Pulmonary artery endothelial cell (primary cell): ENCODE data around the gene PLXNB2. TPM values are rescaled to one million over a fixed set of nuclear protein-coding genes. Genes with fewer than 3 reads are reported as not detected.
"Not testable (repeated sequence)": the region's sequence is repeated elsewhere in the genome, so short reads cannot be mapped to it uniquely, and the experiment has no call there.

Experiments used
- DNase-seq: peaks from one replicate; pipeline ENCODE4 v3.0.0-alpha.2; 2011; ENCODE audit warnings: low read depth, low spot score
- total RNA-seq: library from RNA; depleted of rRNA; stranded (reverse); fragments of >200 nt; gene quantifications from 2 replicates; pipeline ENCODE4 v1.2.3, GENCODE V29; 2014

Gene PLXNB2
- total RNA-seq, 1 donor from 2014 or later, result 55.5 TPM

- no peak for DNase-seq
Measured at GRCh38 chr22:50282361-50283155, 24.9 kb downstream of the PLXNB2 start.

DNA sequence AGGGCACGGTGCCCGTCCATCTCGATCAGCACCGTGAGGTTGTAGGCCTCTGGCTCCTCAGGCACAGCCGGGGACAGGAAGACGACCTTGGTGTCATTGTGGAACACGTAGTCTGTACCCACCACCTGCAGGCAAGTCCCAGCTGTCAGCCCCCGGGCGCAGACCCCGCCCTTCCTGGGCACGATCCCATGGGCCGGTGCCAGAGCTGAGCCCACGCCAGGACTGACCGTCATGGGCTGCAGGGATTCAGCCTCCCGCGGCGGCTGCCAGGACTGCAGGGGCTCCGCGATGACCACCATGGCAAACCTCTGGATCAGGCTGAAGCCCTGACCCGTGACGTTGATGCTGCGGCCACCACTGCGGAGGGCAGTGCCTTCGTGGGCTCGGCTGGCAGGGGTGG, 25.5 kb downstream of the PLXNB2 start:
- DNase-seq, result no peak

- no peak for DNase-seq
Measured at GRCh38 chr22:50281384-50281760, 26.1 kb downstream of the PLXNB2 start.

- no peak for DNase-seq
Measured at GRCh38 chr22:50280708-50281383, 26.6 kb downstream of the PLXNB2 start.

DNA sequence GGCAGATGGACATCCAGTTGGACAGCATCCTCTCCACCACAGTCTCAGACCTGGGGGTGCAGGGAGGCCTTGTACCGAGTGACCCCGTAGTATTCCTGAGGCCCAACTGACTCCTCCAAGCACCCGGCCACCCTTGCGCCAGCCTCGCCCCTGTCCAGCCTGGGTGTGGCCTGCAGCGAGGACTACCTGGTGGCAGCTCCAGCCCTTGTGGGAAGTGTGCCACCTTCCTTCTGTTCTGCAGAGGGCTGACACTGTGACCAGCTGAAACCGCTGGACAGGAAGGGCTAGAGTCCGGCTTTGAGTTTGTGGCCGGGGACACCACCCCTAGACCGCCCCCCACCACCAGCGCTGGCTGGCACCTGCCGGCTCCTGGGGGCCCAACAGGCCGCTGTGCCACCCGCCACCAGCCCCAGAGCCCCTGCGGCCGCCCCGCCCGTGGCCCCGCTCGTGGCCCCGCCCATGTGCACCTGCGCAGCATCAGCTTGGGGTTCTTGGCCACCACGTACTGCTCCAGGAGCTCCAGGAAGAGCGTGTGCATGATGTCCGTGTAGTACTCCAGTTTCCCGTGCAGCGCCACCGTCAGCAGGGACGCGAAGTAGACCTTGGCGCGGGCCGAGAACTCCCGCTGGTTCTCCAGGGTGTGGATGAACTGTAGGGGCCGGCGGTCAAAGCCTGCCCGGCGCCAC, 27.3 kb downstream of the PLXNB2 start:
- DNase-seq, result no peak

DNA sequence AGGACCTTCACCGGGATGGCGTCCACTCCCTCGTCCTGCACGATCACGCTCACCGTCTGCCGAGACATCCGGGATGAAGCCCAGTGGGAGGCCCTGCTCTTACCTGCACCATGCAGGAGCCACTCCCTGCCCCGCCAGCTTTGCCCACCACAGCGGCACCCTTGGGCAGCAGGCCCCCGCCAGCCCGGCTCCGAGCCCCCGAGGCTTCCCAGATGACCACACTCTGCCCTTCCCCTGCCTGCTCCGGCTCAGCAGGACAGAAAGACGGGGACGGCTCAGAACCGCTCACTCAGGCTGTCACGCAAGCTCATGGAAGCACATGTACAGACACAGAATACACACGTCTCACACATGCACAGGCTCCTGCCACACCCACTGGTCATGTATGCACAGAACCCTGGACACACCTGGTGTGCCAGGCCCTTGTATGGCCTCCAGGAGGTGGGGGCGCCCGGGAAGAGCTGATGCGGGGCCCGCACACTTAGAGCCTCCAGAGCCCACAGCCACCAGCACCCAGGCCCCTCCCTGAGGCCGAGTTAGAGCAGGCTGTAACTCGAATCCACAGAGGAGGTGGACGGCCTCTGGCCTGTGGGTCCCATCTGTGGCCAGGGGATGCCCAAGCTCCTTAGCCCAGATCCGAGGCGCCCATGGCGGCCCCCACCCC, 28.4 kb downstream of the PLXNB2 start:
- no peak for DNase-seq

- DNase-seq, result no peak
Measured at GRCh38 chr22:50278461-50278860, 29.0 kb downstream of the PLXNB2 start.

- no peak for DNase-seq
Measured at GRCh38 chr22:50277761-50278160, 29.7 kb downstream of the PLXNB2 start.

DNA sequence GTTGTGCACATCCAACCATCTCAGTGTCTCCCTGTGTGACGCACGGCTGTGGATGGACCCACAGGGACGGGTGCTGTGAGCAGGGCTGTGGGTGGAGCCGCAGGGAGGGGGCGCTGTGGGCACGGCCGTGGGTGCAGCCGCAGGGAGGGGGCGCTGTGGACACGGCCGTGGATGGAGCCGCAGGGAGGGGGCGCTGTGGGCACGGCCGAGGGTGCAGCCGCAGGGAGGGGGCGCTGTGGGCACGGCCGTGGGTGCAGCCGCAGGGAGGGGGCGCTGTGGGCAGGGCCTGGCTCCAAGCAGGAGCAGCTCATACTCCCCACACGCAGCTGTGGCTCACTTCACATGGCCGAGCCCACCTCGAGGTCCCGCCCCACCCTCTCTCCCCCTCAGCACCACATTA, 31.3 kb downstream of the PLXNB2 start:
- DNase-seq, result no peak

- DNase-seq, result no peak
Measured at GRCh38 chr22:50275181-50276055, 32.0 kb downstream of the PLXNB2 start.

GRCh38 chr22:50274771-50275170, 32.7 kb downstream of the PLXNB2 start:
- no peak for DNase-seq

GRCh38 chr22:50274311-50274710, 33.1 kb downstream of the PLXNB2 start:
- no peak for DNase-seq

DNA sequence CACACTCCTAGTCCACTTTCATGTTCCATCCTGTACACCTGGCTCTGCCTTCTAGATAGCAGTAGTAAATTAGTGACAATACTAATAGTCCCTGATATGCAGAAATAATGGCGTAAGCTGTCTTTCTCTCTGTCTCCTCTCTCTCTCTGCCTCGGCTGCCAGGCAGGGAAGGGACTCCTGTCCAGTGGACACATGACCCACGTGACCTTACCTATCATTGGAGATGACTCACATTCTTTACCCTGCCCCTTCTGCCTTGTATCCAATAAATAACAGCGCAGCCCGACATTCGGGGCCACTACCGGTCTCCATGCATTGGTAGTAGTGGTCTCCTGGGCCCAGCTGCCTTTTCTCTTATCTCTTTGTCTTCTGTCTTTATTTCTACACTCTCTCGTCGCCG, 33.7 kb downstream of the PLXNB2 start:
- DNase-seq, result not testable (repeated sequence)

GRCh38 chr22:50273352-50273751, 34.1 kb downstream of the PLXNB2 start:
- DNase-seq, result not testable (repeated sequence)

DNA sequence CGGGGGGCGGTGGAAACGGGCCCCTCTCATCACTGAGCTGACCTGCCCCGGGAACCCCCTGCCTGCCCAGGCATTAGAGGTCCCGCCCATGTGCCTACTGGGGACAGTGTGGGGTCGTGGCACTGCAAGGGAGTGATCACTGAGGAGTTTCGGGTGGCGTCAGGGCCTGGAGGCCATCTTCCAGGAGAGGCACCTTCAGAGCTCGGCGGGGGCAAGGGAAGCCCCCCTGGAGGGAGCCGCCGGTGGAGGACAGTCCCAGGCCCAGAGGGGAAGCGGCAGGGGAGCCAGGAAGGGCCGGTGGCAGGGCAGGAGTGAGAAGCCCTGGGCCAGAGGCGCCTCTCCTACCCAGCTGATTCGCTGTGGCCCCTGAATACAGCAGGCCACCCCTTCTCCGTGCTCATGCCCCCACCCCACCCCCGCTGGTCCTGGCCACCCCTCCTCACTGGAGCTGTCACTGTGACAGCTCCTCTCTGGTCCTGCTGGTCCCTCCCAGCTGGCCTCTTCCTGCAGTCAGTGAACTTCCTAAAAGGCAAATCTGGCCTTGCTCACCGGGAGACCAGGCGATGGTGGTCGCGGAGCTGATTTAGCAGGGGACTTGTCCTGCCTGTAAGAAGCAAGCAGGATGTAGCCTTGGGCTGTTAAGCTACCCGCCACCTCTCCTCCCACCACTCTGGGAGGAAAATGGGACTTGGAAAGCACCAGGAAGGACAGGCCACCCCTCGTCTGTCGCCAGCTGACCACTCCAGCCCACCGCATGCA, 35.2 kb downstream of the PLXNB2 start:
- DNase-seq, result no peak

DNA sequence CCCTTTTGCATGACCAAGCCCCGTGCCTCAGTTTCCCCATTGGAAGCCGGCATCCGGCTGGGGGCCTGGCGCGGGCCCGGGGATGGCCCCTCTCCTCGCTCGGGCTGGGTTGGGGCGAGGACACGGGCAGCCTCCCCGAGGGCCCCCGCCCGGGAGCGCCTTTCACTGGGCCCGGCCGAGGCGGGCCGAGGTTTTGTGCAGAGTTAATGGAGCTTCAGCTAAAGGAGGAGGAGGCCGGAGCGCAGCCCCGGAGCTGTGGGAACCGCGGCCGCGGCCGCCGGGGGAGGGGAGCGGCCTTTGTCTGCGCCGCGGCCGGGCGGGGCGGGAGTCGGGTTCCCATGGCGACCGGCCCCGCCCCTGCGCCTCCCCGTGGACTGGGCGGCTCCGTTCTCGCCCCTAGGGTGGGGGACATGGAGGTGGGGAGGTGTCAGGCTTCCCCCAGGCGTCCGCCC, 35.9 kb downstream of the PLXNB2 start:
- no peak for DNase-seq

DNA sequence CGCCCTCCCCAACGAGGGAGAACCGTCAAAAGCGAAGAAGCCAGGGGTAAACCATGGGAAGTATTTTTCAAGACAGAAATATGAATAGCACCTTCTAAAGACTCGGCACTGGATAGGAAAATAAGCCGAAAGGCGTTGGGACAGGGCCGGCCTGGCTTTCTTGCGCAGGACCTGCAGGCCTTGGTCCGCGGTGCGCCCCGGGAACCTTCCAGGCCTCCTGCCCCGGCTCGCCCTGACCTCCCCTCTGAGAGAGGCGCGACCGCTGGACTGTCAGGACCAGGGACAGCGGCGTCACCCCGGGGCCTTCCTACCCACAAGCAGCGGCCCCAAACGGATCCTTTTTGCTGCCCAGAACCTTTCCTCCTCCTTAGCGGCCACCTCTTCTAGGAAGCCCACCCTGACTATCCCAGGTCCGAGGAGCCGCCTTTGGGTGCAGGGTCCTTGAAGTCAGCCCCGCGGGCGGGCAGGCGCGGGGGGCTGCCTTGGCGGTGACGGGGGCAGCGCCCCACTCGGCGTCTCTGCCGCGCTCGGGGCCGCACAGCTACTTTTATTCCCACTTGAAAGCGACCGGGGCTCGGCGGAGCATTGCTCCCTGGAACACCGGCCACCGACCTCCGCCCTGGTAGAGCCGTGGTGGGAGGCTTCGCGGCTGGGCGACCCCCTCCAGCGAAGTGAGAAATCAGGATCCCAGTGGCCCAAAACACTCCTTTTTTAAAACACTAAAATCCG, 36.6 kb downstream of the PLXNB2 start:
- no peak for DNase-seq

DNA sequence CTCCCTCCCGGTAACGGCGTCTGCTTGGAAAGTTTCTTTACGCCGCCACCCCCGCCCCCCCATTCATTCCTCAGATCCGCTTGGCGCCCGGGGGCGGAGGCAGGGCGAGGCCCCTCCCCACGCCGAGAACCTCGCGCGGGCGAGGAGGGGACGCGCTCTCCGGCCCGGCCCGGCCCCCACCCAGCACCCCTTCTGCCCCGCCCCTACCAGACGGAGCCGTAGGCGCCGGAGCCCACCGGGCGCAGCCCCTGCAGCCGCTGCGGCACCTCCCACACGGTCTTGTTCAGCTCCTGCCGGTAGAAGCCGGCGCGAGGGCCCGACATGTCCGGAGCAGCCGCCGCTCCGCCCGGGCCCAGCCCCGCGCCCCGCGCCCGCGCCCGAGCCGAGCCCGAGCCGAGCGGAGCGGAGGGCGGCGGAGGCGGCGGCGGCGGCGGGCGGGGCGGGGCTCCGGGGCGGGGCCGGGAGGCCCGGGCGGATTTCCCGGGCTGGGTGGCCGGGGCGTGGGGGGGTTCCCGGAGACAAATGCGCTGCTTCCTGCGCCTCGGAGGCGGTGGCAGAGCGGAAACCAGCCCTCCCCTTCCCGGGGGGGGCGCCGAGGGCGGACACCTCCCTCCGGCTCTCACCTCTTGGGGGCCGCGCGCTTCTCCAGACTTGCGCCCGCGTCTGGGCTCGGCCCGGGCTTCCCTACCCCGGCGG, 37.3 kb downstream of the PLXNB2 start, which contains the start of gene MAPK11:
TSS of gene MAPK11 (minus strand) at position 411 of the 696 bp plus-strand sequence. CDS start at position 323, 88 bp downstream.
- no peak for DNase-seq

- no peak for DNase-seq
Measured at GRCh38 chr22:50269573-50269969, 37.9 kb downstream of the PLXNB2 start.
